Measurements from ENCODE around the gene CFAP119. TPM values are rescaled to one million over a fixed set of nuclear protein-coding genes. Genes with fewer than 3 reads are reported as not detected.

CFAP119 gene
- total and polyA plus RNA-seq, 9 of the 15 experiments (the other 6 are each of a cell fraction or from before 2014, with no cell fraction given), result 5.5 to 33.7 (median 9.6) TPM

DNA sequence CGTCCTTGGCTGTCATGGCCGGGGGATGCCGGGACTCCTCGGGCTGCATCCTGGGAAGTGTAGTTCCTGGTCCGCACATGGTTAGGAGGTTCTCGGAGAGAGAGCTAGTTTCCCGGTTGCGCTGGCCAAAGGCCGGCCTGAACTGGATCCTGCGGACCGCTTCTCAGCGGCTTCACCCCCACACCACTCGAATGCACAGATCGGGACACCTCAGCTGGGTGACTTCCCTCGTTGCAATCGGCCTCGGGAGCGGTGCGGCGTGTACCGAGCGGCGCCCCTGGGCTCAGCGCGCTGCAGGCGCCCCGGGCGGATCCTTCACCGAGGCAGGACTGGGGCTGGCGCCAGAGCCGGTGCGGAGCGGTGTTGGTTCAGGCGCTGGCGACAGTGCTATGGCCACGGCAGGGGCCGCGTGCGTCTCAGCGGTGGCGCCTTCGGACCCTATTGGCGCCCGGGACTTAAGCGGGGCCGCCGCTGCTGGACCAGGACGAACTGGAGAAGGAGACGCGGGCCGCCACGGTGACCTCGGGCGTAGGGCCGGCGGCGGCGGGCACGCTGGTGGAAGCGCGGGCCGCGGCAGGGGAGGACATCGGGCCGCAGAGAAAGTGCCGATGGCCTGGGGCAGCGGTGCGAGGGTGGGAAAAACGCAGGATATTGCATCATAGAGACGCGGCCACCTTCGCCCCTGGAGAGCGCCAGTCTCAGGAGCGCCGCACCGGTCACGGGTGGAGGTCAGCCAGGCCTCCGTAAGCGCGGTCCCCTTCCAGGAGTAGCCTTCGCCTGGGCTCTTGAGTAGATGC, 13.7 kb upstream of the CFAP119 start (continued):
- TF ChIP-seq ZBTB7A (IDR thresholded peaks at IDR 0.05; ENCODE audit: borderline replicate concordance, control insufficient read depth, low read depth, low read length), result no peak
- peak; percentile 54; the same call in 1 of the 2 replicates for TF ChIP-seq NR2C1 (IDR thresholded peaks at IDR 0.05)
- peak; percentile 81 for TF ChIP-seq NR2C1 (tag; IDR thresholded peaks at IDR 0.05)
- TF ChIP-seq TEAD4 (IDR thresholded peaks at IDR 0.05; ENCODE audit: low read length), result no peak
- no peak for TF ChIP-seq TEAD4 (CRISPR knock-in tag; IDR thresholded peaks at IDR 0.05; ENCODE audit: borderline replicate concordance)
- TF ChIP-seq ZEB2 (IDR thresholded peaks at IDR 0.05), result no peak
- TF ChIP-seq, protein P1, sequence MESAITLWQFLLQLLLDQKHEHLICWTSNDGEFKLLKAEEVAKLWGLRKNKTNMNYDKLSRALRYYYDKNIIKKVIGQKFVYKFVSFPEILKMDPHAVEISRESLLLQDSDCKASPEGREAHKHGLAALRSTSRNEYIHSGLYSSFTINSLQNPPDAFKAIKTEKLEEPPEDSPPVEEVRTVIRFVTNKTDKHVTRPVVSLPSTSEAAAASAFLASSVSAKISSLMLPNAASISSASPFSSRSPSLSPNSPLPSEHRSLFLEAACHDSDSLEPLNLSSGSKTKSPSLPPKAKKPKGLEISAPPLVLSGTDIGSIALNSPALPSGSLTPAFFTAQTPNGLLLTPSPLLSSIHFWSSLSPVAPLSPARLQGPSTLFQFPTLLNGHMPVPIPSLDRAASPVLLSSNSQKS (CRISPR knock-in tag; IDR thresholded peaks at IDR 0.05), result no peak
- no peak for TF ChIP-seq TAF15 (IDR thresholded peaks at IDR 0.05; ENCODE audit: low read depth, low read length)
- TF ChIP-seq DACH1 (IDR thresholded peaks at IDR 0.05; ENCODE audit: partially characterized antibody), result no peak
- TF ChIP-seq HMBOX1 (IDR thresholded peaks at IDR 0.05), result no peak
- peak; percentile 72 to 74; a peak in 3 of 4 replicates for TF ChIP-seq SIN3A (IDR thresholded peaks at IDR 0.05; ENCODE audit: borderline replicate concordance in 2 of 2, control insufficient read depth in 1 of 2, low read depth in 2 of 2, low read length in 2 of 2)
- TF ChIP-seq ATF1 (CRISPR knock-in tag; IDR thresholded peaks at IDR 0.05), result no peak
- TF ChIP-seq ATF1 (tag; IDR thresholded peaks at IDR 0.05), result peak; percentile 80
- peak; percentile 94 for TF ChIP-seq SUPT5H (IDR thresholded peaks at IDR 0.05)
- no peak for TF ChIP-seq HSF4 (CRISPR knock-in tag; IDR thresholded peaks at IDR 0.05; ENCODE audit: borderline replicate concordance)
- TF ChIP-seq CREB1 (IDR thresholded peaks at IDR 0.05), result peak; percentile 88
- peak; percentile 82 for TF ChIP-seq CREB1 (CRISPR knock-in tag; IDR thresholded peaks at IDR 0.05)
- TF ChIP-seq ESRRB (CRISPR knock-in tag; IDR thresholded peaks at IDR 0.05; ENCODE audit: borderline replicate concordance), result no peak
- no peak for TF ChIP-seq DIDO1 (tag; IDR thresholded peaks at IDR 0.05; ENCODE audit: low read depth)

All from K562 (cell line).